ENCODE results near the gene SPRTN.

DNA sequence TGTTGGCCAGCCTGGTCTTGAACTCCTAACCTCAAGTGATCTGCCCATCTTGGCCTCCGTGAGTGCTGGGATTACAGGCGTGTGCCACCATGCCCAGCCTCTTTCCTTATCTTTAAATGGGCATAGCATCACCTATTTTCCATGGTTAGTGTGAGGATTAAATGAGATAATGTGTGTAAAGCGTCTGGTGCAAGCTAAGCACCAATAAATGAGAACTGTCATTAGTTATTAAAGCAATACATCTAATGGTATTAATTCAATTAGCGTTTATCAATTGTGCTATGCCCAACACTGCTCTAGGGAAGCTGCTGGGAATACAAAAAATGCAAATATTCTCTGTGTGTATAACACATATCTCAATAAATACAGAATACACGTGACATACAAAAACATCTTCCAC lies 10.5 kb upstream of the SPRTN start:
- TF ChIP-seq, protein P1, sequence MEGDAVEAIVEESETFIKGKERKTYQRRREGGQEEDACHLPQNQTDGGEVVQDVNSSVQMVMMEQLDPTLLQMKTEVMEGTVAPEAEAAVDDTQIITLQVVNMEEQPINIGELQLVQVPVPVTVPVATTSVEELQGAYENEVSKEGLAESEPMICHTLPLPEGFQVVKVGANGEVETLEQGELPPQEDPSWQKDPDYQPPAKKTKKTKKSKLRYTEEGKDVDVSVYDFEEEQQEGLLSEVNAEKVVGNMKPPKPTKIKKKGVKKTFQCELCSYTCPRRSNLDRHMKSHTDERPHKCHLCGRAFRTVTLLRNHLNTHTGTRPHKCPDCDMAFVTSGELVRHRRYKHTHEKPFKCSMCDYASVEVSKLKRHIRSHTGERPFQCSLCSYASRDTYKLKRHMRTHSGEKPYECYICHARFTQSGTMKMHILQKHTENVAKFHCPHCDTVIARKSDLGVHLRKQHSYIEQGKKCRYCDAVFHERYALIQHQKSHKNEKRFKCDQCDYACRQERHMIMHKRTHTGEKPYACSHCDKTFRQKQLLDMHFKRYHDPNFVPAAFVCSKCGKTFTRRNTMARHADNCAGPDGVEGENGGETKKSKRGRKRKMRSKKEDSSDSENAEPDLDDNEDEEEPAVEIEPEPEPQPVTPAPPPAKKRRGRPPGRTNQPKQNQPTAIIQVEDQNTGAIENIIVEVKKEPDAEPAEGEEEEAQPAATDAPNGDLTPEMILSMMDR (conservative IDR thresholded peaks at IDR 0.05; ENCODE audit: low read length): no peak
- no peak for TF ChIP-seq EZH2phosphoT487 (IDR thresholded peaks at IDR 0.05; ENCODE audit: borderline replicate concordance)

Measured in Loucy (cell line).